Fibroblast of the aortic adventitia (primary cell): ENCODE measurements around the gene MAP3K7CL. TPM values are rescaled to one million over a fixed set of nuclear protein-coding genes. Genes with fewer than 3 reads are reported as not detected.
"Not testable (repeated sequence)": the region's sequence is repeated elsewhere in the genome, so short reads cannot be mapped to it uniquely, and the experiment has no call there.

Experiments
- DNase-seq: peaks from one replicate; pipeline ENCODE4 v3.0.0-alpha.2; 2010; ENCODE audit warnings: low read depth
- H3K4me3 ChIP-seq: 2 replicates; pipeline ENCODE4 v1.5.1; 2011; ENCODE audit warnings: low read depth, mild to moderate bottlenecking, control low read depth, low read length, moderate library complexity
- CTCF ChIP-seq: IDR thresholded peaks from 2 replicates; pipeline ENCODE4 v1.5.1; 2011; ENCODE audit warnings: mild to moderate bottlenecking, low read length, control low read depth, inconsistent platforms; ENCODE audit not compliant: insufficient read depth
- total RNA-seq: library from RNA; depleted of rRNA; stranded (reverse); fragments of >200 nt; gene quantifications from 2 replicates; pipeline ENCODE4 v1.2.3, GENCODE V29; 2012; ENCODE audit warnings: low replicate concordance

MAP3K7CL gene
- total RNA-seq, 1 donor, result 18.7 TPM

GRCh38 chr21:29154270-29154669, 23.8 kb downstream of the MAP3K7CL start:
- no peak overlapping the region for H3K4me3 ChIP-seq
- TF ChIP-seq CTCF, result no peak
- DNase-seq, result no peak

- H3K4me3 ChIP-seq, result peak overlapping the region; percentile 38
- TF ChIP-seq CTCF, result peak; percentile 27
- DNase-seq, result peak; percentile 97
Measured at GRCh38 chr21:29155118-29155932, 24.9 kb downstream of the MAP3K7CL start.

GRCh38 chr21:29155933-29156260, 25.5 kb downstream of the MAP3K7CL start:
- TF ChIP-seq CTCF, result no peak
- H3K4me3 ChIP-seq, result no peak overlapping the region
- no peak for DNase-seq

GRCh38 chr21:29157080-29157479, 26.6 kb downstream of the MAP3K7CL start:
- no peak overlapping the region for H3K4me3 ChIP-seq
- TF ChIP-seq CTCF, result no peak
- no peak for DNase-seq

GRCh38 chr21:29159842-29160241, 29.4 kb downstream of the MAP3K7CL start:
- DNase-seq, result no peak
- no peak for TF ChIP-seq CTCF
- H3K4me3 ChIP-seq, result no peak overlapping the region

GRCh38 chr21:29162825-29163224, 32.4 kb downstream of the MAP3K7CL start:
- not testable (repeated sequence) for H3K4me3 ChIP-seq
- DNase-seq, result peak; percentile 92

- H3K4me3 ChIP-seq, result no peak overlapping the region
- peak; percentile 90 for DNase-seq
- no peak for TF ChIP-seq CTCF
Measured at GRCh38 chr21:29163341-29164115, 33.1 kb downstream of the MAP3K7CL start.
